Measurements from ENCODE around the gene DPH6. TPM values are rescaled to one million over a fixed set of nuclear protein-coding genes. Genes with fewer than 3 reads are reported as not detected.

The DPH6 gene
- total and polyA plus RNA-seq, 12 donors, result 5.0 to 42.0 (median 15.7) TPM

DNA sequence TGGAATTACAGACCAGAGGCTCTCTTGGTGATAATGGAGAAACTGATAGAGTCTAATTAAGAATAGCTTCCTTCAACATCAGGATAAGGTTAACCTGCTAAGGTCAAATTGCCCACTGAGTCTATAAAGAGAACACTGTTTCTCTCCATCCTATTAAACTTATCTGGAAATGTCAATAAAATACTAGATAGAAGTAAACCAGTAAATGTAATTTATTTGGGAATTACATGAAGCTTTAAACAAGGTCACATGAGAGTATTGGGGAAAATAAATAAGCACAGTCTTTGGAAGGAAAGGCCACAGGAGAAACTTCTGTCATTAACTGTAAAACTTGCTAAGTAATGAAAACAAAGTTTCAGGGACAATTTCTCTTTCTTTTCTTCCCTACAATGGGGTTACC lies 118.5 kb downstream of the DPH6 start:
- no peak overlapping the region for H3K4me3 ChIP-seq
- TF ChIP-seq POLR2A (IDR thresholded peaks at IDR 0.05), result no peak
- TF ChIP-seq, protein P1, sequence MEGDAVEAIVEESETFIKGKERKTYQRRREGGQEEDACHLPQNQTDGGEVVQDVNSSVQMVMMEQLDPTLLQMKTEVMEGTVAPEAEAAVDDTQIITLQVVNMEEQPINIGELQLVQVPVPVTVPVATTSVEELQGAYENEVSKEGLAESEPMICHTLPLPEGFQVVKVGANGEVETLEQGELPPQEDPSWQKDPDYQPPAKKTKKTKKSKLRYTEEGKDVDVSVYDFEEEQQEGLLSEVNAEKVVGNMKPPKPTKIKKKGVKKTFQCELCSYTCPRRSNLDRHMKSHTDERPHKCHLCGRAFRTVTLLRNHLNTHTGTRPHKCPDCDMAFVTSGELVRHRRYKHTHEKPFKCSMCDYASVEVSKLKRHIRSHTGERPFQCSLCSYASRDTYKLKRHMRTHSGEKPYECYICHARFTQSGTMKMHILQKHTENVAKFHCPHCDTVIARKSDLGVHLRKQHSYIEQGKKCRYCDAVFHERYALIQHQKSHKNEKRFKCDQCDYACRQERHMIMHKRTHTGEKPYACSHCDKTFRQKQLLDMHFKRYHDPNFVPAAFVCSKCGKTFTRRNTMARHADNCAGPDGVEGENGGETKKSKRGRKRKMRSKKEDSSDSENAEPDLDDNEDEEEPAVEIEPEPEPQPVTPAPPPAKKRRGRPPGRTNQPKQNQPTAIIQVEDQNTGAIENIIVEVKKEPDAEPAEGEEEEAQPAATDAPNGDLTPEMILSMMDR (IDR thresholded peaks at IDR 0.05), result no peak
- no peak for DNase-seq

DNA sequence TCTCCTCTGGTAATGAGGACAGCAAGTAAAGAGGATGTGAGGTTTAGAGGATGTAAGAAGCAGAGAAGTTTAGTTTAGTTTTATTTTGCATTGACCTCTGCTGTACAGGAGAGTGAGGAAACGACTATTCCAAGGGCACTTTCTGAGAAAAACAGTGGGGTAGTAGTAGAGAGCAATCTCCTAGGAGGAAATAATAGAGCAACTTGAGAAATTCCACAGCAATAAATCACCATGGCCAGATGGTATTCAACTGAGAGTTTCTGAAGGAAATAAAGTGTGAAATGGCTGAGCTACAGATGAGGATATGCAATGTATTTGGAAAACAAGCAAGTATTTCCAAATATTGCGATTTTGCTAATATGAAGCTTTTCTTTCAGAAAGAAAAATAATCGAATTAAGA lies 118.9 kb downstream of the DPH6 start:
- Histone ChIP-seq H3K27ac (no peak overlapping the region), H3K27me3 (no peaks in the 10 kb centered on the region), H3K4me3 (no peak overlapping the region), H3K4me1 (replicated peaks in 1 of 2) (peaks cover 0 to 8% of the 10 kb centered on the region in 2 donors), H3K9me3 (replicated peaks in 1 of 3) (peaks cover 0 to 10% (median 0%) of the 10 kb centered on the region in 3 donors), H3K36me3 (replicated peaks in 1 of 2) (no peaks in the 10 kb centered on the region)
- intact Hi-C loops (cut with DNase I), result no loop called here
- TF ChIP-seq, protein P1 (IDR thresholded peaks at IDR 0.05), result no peak
- no peak for TF ChIP-seq POLR2A (IDR thresholded peaks at IDR 0.05)
- no peak for DNase-seq
- WGBS, 4 donors, result 49 to 66% (median 61%) methylated on average over 3 of the region's 3 CpGs

More for the DNA sequence above, 118.5 kb downstream of the DPH6 start:
- Histone ChIP-seq H3K9me3 (replicated peaks in 1 of 3) (peaks cover 0 to 10% (median 0%) of the 10 kb centered on the region in 3 donors), H3K36me3 (replicated peaks in 1 of 2) (no peaks in the 10 kb centered on the region), H3K27me3 (no peaks in the 10 kb centered on the region), H3K27ac (no peak overlapping the region), H3K4me1 (replicated peaks in 1 of 2) (peaks cover 0 to 8% of the 10 kb centered on the region in 2 donors)
- intact Hi-C loops (cut with DNase I), result no loop called here

DNA sequence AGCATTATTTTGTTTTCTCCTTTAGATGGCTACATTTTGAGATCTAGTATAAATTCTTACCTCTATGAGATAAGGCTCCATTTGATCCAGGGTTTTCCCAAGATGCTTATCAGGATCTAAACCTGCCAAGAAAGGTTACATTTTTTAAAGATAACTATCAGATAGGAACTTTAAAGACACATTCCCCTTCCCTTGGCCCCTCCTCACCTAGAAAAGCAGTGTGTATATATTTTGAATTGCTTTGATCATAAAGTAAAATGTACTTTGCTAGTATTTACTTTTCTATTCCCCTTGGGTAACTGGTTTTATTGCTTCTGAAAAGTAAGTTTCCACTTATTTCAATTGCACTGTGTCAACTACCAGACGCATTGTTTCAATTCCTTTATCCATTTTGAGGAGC lies 135.2 kb downstream of the DPH6 start:
- WGBS, 4 donors, result 93 to 98% (median 93%) methylated on average over 1 of the region's 1 CpG
- Histone ChIP-seq H3K27me3 (no peaks in the 10 kb centered on the region), H3K4me1 (replicated peaks in 1 of 2) (no peaks in the 10 kb centered on the region), H3K27ac (no peak overlapping the region), H3K9me3 (replicated peaks in 1 of 3) (peaks cover 0 to 9% (median 0%) of the 10 kb centered on the region in 3 donors), H3K36me3 (replicated peaks in 1 of 2) (no peaks in the 10 kb centered on the region), H3K4me3 (no peak overlapping the region)
- no peak for DNase-seq
- intact Hi-C loops (cut with DNase I), result no loop called here
- TF ChIP-seq POLR2A (IDR thresholded peaks at IDR 0.05), result no peak
- TF ChIP-seq, protein P1 (IDR thresholded peaks at IDR 0.05), result no peak

DNA sequence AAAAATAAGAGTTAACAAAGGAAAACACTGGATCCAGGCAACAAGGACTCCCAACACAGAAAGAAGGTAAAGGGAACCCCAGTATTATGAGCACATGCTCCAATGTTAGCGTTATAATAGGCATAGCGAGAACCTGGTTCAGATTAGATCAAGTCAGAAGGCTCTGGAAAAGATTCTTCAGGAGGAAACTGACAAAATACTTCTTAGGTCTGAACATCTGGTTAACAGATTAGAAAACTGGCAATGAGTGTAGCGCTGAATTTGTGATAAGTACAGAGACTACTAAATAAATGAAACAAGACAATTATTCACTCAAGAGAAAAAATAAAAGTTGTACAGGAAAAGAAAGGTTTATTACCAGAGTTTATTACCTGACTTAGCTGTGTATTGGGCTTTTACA lies 146.1 kb downstream of the DPH6 start:
- Histone ChIP-seq H3K9me3 (replicated peaks in 1 of 3) (no peaks in the 10 kb centered on the region), H3K4me3 (no peak overlapping the region), H3K27me3 (no peaks in the 10 kb centered on the region), H3K4me1 (replicated peaks in 1 of 2) (no peaks in the 10 kb centered on the region), H3K36me3 (replicated peaks in 1 of 2) (no peaks in the 10 kb centered on the region), H3K27ac (no peak overlapping the region)
- intact Hi-C loops (cut with DNase I), result no loop called here
- TF ChIP-seq, protein P1 (IDR thresholded peaks at IDR 0.05), result no peak
- no peak for TF ChIP-seq POLR2A (IDR thresholded peaks at IDR 0.05)
- 92 to 97% (median 95%) methylated on average over 3 of the region's 3 CpGs for WGBS, 4 donors
- DNase-seq, result no peak
